IMR-90 (cell line): Measurements from ENCODE around the gene RHOG. TPM values are rescaled to one million over a fixed set of nuclear protein-coding genes. Genes with fewer than 3 reads are reported as not detected.

Experiments used
- ATAC-seq: fragments of 200-7000 bp; cut with Tn5 transposase; 2 replicates; pipeline ENCODE4 v1.9.1; 2020; ENCODE audit warnings: low read depth, mild to moderate bottlenecking, moderate library complexity
- BruUV-seq: library from RNA; stranded (reverse); fragments of 400-500 nt; replicated peaks from 2 replicates; lab custom pipeline; 2021; lab: Mats Ljungman, UMichigan
- CTCF ChIA-PET: fragments of 300-600 bp; formaldehyde crosslinking; extraction: SDS; loops from one replicate; lab custom pipeline; 2021; ENCODE audit warnings: antibody characterized with exemption; lab: Yijun Ruan, JAX
- POLR2A ChIA-PET: fragments of 300-600 bp; sonication (Branson Sonifier 250); formaldehyde crosslinking; loops from one replicate; lab custom pipeline; 2022; ENCODE audit warnings: antibody characterized with exemption; ENCODE audit not compliant: unreplicated experiment; lab: Charles Lee
- DNase-seq: peaks from one replicate; pipeline ENCODE4 v3.0.0; 2013
- H2AFZ ChIP-seq: replicated peaks from 2 replicates; pipeline ENCODE3; 2013; ENCODE audit warnings: low read length, mild to moderate bottlenecking; ENCODE audit not compliant: poor library complexity
- H2AK5ac ChIP-seq: 2 replicates; pipeline ENCODE4 v1.6.1; 2013; ENCODE audit warnings: low read depth, low read length, inconsistent platforms
- H2AK9ac ChIP-seq: replicated peaks from 2 replicates; pipeline ENCODE3; 2013; ENCODE audit warnings: mild to moderate bottlenecking, low read depth, low read length, moderate library complexity; ENCODE audit not compliant: poor library complexity
- H2BK120ac ChIP-seq: 2 replicates; pipeline ENCODE4 v1.6.1; 2013; ENCODE audit warnings: low read depth, low read length, inconsistent platforms
- H2BK15ac ChIP-seq: 3 replicates; pipeline ENCODE4 v1.6.1; 2013; ENCODE audit warnings: low read depth, low read length, inconsistent platforms
- H2BK20ac ChIP-seq: 2 replicates; pipeline ENCODE4 v1.6.1; 2013; ENCODE audit warnings: low read depth, mild to moderate bottlenecking, inconsistent platforms, low read length, moderate library complexity
- H2BK5ac ChIP-seq: 2 replicates; pipeline ENCODE4 v1.6.1; 2013; ENCODE audit warnings: mild to moderate bottlenecking, low read depth, low read length, inconsistent platforms; ENCODE audit not compliant: poor library complexity, severe bottlenecking
- H3K14ac ChIP-seq: replicated peaks from 2 replicates; pipeline ENCODE4 v1.6.1; 2013; ENCODE audit warnings: low read depth, low read length, inconsistent platforms
- H3K18ac ChIP-seq: 2 replicates; pipeline ENCODE4 v1.6.1; 2013; ENCODE audit warnings: low read depth, low read length, control low read depth
- H3K23ac ChIP-seq: 2 replicates; pipeline ENCODE4 v1.6.1; 2013; ENCODE audit warnings: low read depth, low read length, inconsistent platforms
- H3K27ac ChIP-seq: 2 replicates; pipeline ENCODE4 v1.5.1; 2013; ENCODE audit warnings: mild to moderate bottlenecking, control low read depth, low read length; ENCODE audit not compliant: insufficient read depth
- H3K27me3 ChIP-seq: 2 replicates; pipeline ENCODE4 v1.6.1; 2013; ENCODE audit warnings: low read length; ENCODE audit not compliant: control insufficient read depth, insufficient read depth
- H3K36me3 ChIP-seq: 2 replicates; pipeline ENCODE4 v1.6.1; 2013; ENCODE audit warnings: low read length, mixed read lengths; ENCODE audit not compliant: control insufficient read depth, insufficient read depth
- H3K4ac ChIP-seq: 2 replicates; pipeline ENCODE4 v1.6.1; 2013; ENCODE audit warnings: low read depth, low read length, inconsistent platforms
- H3K4me1 ChIP-seq: 2 replicates; pipeline ENCODE4 v1.6.1; 2013; ENCODE audit warnings: low read length, mixed read lengths; ENCODE audit not compliant: control insufficient read depth, insufficient read depth
- H3K4me2 ChIP-seq: 2 replicates; pipeline ENCODE4 v1.6.1; 2013; ENCODE audit warnings: low read depth, mild to moderate bottlenecking, control low read depth, low read length, moderate library complexity
- H3K4me3 ChIP-seq: 2 replicates; pipeline ENCODE4 v1.5.1; 2013; ENCODE audit warnings: low read depth, mild to moderate bottlenecking, control low read depth, low read length, moderate library complexity; ENCODE audit not compliant: insufficient read depth
- H3K56ac ChIP-seq: 2 replicates; pipeline ENCODE4 v1.6.1; 2013; ENCODE audit warnings: low read length, inconsistent platforms; ENCODE audit not compliant: insufficient read depth; ENCODE audit errors: extremely low read depth
- H3K79me1 ChIP-seq, 2 experiments: 2 replicates each; pipeline ENCODE4 v1.6.1; 2013; ENCODE audit warnings: low read length in 2 of 2, inconsistent platforms in 1 of 2, low read depth in 1 of 2
- H3K9ac ChIP-seq: 2 replicates; pipeline ENCODE4 v1.6.1; 2013; ENCODE audit warnings: low read depth, low read length, control low read depth
- H3K9me1 ChIP-seq: 2 replicates; pipeline ENCODE4 v1.6.1; 2013; ENCODE audit warnings: low read length, inconsistent platforms; ENCODE audit not compliant: insufficient read depth
- H3K9me3 ChIP-seq: 2 replicates; pipeline ENCODE4 v1.6.1; 2013; ENCODE audit warnings: low read length; ENCODE audit not compliant: control insufficient read depth, insufficient read depth
- H4K20me1 ChIP-seq: 2 replicates; pipeline ENCODE4 v1.6.1; 2013; ENCODE audit warnings: low read length, inconsistent platforms; ENCODE audit not compliant: insufficient read depth
- H4K5ac ChIP-seq: 2 replicates; pipeline ENCODE4 v1.6.1; 2013; ENCODE audit warnings: mild to moderate bottlenecking, low read depth, low read length, control low read depth
- H4K8ac ChIP-seq, 2 experiments: 2 replicates each; pipeline ENCODE4 v1.6.1; 2013; ENCODE audit warnings: low read depth in 2 of 2, low read length in 2 of 2, control low read depth in 1 of 2, inconsistent platforms in 1 of 2
- H4K91ac ChIP-seq: 2 replicates; pipeline ENCODE4 v1.6.1; 2013; ENCODE audit warnings: low read depth, low read length, inconsistent platforms; ENCODE audit not compliant: insufficient read depth
- BHLHE40 ChIP-seq: fragments of 150-350 bp; IDR thresholded peaks from 2 replicates; pipeline ENCODE4 v1.6.1; 2016; ENCODE audit warnings: mild to moderate bottlenecking, low read depth, low read length
- CEBPB ChIP-seq: IDR thresholded peaks from 2 replicates; pipeline ENCODE4 v1.6.1; 2012; ENCODE audit warnings: low read depth, low read length, improper control_type of control experiment
- CHD1 ChIP-seq: IDR thresholded peaks from 2 replicates; pipeline ENCODE4 v1.6.1; 2012; ENCODE audit warnings: low read depth, low read length, improper control_type of control experiment
- CTCF ChIP-seq: conservative IDR thresholded peaks from 2 replicates; pipeline ENCODE4 v1.5.1; 2012; ENCODE audit warnings: mild to moderate bottlenecking, low read depth, low read length, improper control_type of control experiment
- FOS ChIP-seq: fragments of 150-350 bp; IDR thresholded peaks from 2 replicates; pipeline ENCODE4 v1.6.1; 2016; ENCODE audit warnings: low read depth, low read length
- MAZ ChIP-seq: IDR thresholded peaks from 2 replicates; pipeline ENCODE4 v1.6.1; 2012; ENCODE audit warnings: low read depth, mild to moderate bottlenecking, low read length, improper control_type of control experiment, moderate library complexity, borderline replicate concordance
- MXI1 ChIP-seq: IDR thresholded peaks from 2 replicates; pipeline ENCODE4 v1.6.1; 2012; ENCODE audit warnings: low read depth, mild to moderate bottlenecking, low read length, moderate library complexity, borderline replicate concordance
- NFE2L2 ChIP-seq: fragments of 150-350 bp; IDR thresholded peaks from 2 replicates; pipeline ENCODE4 v1.6.1; 2016; ENCODE audit warnings: low read depth, mild to moderate bottlenecking, low read length
- POLR2A ChIP-seq: IDR thresholded peaks from 2 replicates; pipeline ENCODE4 v1.6.1; 2012; ENCODE audit warnings: mild to moderate bottlenecking, low read depth, low read length
- RAD21 ChIP-seq: IDR thresholded peaks from 2 replicates; pipeline ENCODE4 v1.6.1; 2012; ENCODE audit warnings: low read length, improper control_type of control experiment
- RCOR1 ChIP-seq: IDR thresholded peaks from 2 replicates; pipeline ENCODE4 v1.6.1; 2012; ENCODE audit warnings: mild to moderate bottlenecking, low read length, improper control_type of control experiment; ENCODE audit not compliant: insufficient replicate concordance
- RFX5 ChIP-seq: IDR thresholded peaks from 2 replicates; pipeline ENCODE4 v1.8.0; 2012; ENCODE audit warnings: low read depth, mild to moderate bottlenecking, low read length, moderate library complexity
- WGBS, 2 experiments: methylation state at CpG; one replicate each; pipeline versions ENCODE4 v1.1.5 to v1.1.7; 2013; ENCODE audit warnings: missing lambda C conversion rate in 2 of 2; ENCODE audit not compliant: insufficient read length in 1 of 2; ENCODE audit errors: extremely low coverage in 2 of 2; 5-methylcytosine and 5-hydroxymethylcytosine counted together
- dilution Hi-C: fragments of 300-500 bp; cut with HindIII; formaldehyde crosslinking; loops from one replicate; pipeline ENCODE4 v1.14.3; 2018; ENCODE audit warnings: low sequenced_read_pairs; ENCODE audit not compliant: unreplicated experiment
- in situ Hi-C: fragments of 300-500 bp; cut with MboI; formaldehyde crosslinking; loops from 3 replicates; pipeline ENCODE4 v1.14.3; 2019; ENCODE audit warnings: low sequenced_read_pairs, inconsistent platforms, mixed read lengths
- intact Hi-C: fragments of 100-400 bp; cut with micrococcal nuclease; formaldehyde crosslinking; loops from 2 replicates; pipeline ENCODE4 v1.10.0; 2022
- polyA plus RNA-seq, 3 experiments: library from polyadenylated mRNA; depleted of rRNA; stranded (reverse); fragments of >200 nt; gene quantifications; 2 replicates each; pipeline ENCODE4 v1.2.3, GENCODE V29; 2012; ENCODE audit warnings: low replicate concordance in 1 of 3
- total RNA-seq: library from RNA; depleted of rRNA; stranded (reverse); fragments of >200 nt; gene quantifications from 2 replicates; pipeline ENCODE4 v1.2.3, GENCODE V29; 2012
- TF ChIP-seq, protein P1 (sequence below): fragments of 150-350 bp; IDR thresholded peaks from 2 replicates; pipeline ENCODE4 v1.6.1; 2016; ENCODE audit warnings: low read depth, mild to moderate bottlenecking, low read length, moderate library complexity, borderline replicate concordance
- TF ChIP-seq, protein P2 (sequence below): fragments of 150-350 bp; IDR thresholded peaks from 2 replicates; pipeline ENCODE4 v1.6.1; 2017; ENCODE audit warnings: mild to moderate bottlenecking, antibody characterized with exemption, low read length, low read depth

Gene RHOG
- total and polyA plus RNA-seq, 2 of the 4 experiments (the other 2 are of a cell fraction) = 16.3 to 114 TPM

DNA sequence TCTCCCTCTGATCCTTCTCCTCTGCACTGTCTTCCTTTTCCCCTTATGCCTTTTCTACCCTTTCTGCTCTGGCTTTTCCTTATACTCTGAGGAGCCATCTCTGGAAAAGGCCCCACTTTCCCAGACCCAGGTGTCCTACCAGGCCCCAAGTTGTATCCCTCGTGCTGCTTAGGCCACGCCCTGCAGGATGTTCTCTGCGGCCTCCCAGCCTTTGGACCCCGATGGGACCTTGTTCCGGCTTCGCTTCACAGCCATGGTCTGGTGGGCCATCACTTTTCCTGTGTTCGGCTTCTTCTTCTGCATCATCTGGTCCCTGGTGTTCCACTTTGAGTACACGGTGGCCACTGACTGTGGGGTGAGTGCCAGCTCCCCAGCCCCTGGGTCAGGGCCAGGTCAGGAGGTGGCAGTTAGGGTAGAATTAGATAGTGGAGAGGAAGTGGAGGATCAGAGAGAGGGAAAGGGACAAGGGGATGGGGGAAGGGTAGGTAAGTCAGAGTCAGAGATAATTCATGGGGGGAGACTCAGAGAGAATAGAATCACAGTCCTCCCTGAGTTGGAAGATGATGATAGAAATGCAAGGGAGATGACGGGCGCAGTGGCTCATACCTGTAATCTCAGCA is 23.5 kb downstream of the RHOG start:
- Histone ChIP-seq H2AK9ac (no peak overlapping the region), H3K36me3 (peaks cover 3% of the 10 kb centered on the region), H3K27me3 (no peaks in the 10 kb centered on the region), H3K4me1 (0 out of 2 replicates have a peak, but pooled peaks cover 2% of the 10 kb centered on the region), H3K4me2 (no peak overlapping the region), H3K27ac (no peak overlapping the region), H2AK5ac (no peak overlapping the region), H3K4ac (no peak overlapping the region), H3K4me3 (no peak overlapping the region), H2BK5ac (no peak overlapping the region), H2BK20ac (no peak overlapping the region), H3K79me1 (no peaks in the 10 kb centered on the region; a peak in 1 of 4 replicates), H4K91ac (no peak overlapping the region), H2BK15ac (no peak overlapping the region), H3K9me1 (no peaks in the 10 kb centered on the region), H4K20me1 (no peaks in the 10 kb centered on the region; the same call in 1 of the 2 replicates), H3K23ac (no peak overlapping the region), H4K8ac (no peak overlapping the region), H2AFZ (no peak overlapping the region), H3K18ac (no peak overlapping the region), H3K9ac (no peak overlapping the region), H3K9me3 (no peaks in the 10 kb centered on the region), H3K14ac (no peak overlapping the region), H3K56ac (no peak overlapping the region), H4K5ac (no peak overlapping the region), H2BK120ac (no peak overlapping the region)
- TF ChIP-seq NFE2L2 (no peak), CHD1 (no peak), POLR2A (no peak), CEBPB (no peak), MAZ (no peak), MXI1 (no peak), FOS (no peak), RCOR1 (no peak), BHLHE40 (no peak), RAD21 (no peak), RFX5 (no peak), CTCF (no peak)
- TF ChIP-seq, protein P1, sequence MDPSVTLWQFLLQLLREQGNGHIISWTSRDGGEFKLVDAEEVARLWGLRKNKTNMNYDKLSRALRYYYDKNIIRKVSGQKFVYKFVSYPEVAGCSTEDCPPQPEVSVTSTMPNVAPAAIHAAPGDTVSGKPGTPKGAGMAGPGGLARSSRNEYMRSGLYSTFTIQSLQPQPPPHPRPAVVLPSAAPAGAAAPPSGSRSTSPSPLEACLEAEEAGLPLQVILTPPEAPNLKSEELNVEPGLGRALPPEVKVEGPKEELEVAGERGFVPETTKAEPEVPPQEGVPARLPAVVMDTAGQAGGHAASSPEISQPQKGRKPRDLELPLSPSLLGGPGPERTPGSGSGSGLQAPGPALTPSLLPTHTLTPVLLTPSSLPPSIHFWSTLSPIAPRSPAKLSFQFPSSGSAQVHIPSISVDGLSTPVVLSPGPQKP = no peak
- TF ChIP-seq, protein P2, sequence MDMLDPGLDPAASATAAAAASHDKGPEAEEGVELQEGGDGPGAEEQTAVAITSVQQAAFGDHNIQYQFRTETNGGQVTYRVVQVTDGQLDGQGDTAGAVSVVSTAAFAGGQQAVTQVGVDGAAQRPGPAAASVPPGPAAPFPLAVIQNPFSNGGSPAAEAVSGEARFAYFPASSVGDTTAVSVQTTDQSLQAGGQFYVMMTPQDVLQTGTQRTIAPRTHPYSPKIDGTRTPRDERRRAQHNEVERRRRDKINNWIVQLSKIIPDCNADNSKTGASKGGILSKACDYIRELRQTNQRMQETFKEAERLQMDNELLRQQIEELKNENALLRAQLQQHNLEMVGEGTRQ = no peak
- CTCF ChIA-PET = interaction anchor here (1.3 kb wide), 1 partner anchor 9 kb away, joined by 3 read pairs; the partner anchor contains the start of gene PGAP2
- no TSS peak for BruUV-seq
- WGBS, 2 experiments = 96% methylated on average over 7 of the region's 10 CpGs; no CpG with 5 or more reads in 1 of the 2 experiments
- in situ Hi-C loops (no loop called here), intact Hi-C loops (no loop called here), dilution Hi-C loops (no loop called here)
- ATAC-seq (no peak), DNase-seq (no peak)
- POLR2A ChIA-PET = no interaction called here
